Tibial artery (tissue), 4 donors: Measurements from ENCODE around the gene HLA-F.
A peak's percentile ranks its signal among the peaks of the same experiment; 100 is the strongest.

Source experiments
- DNase-seq, 2 donors: peaks; one replicate each; pipeline ENCODE4 v3.0.0-alpha.2; 2019
- H3K27ac ChIP-seq, 2 donors: fragments of 200-600 bp; sonication (generic) in 1 of 2; 1 replicate in 1 of 2; 2 replicates in 1 of 2; pipeline ENCODE4 v1.5.1; 2018 to 2019; ENCODE audit warnings: mild to moderate bottlenecking in 1 of 2
- H3K27me3 ChIP-seq, 2 donors: fragments of 200-600 bp; sonication (generic) in 1 of 2; one replicate each; pipeline versions ENCODE4 v1.5.1 to v1.6.0; 2016 to 2019
- H3K36me3 ChIP-seq, 3 donors: fragments of 200-600 bp; sonication (generic) in 2 of 3; one replicate each; pipeline ENCODE4 v1.5.1; 2016 to 2019; ENCODE audit warnings: mild to moderate bottlenecking in 2 of 3
- H3K4me1 ChIP-seq, 4 donors: fragments of 200-600 bp; sonication (generic) in 2 of 4; 1 replicate in 3 of 4; 2 replicates in 1 of 4; pipeline ENCODE4 v1.5.1; 2016 to 2019
- H3K4me3 ChIP-seq, 2 donors: fragments of 200-600 bp; sonication (generic) in 1 of 2; 1 replicate in 1 of 2; 2 replicates in 1 of 2; pipeline ENCODE4 v1.5.1; 2018 to 2019; ENCODE audit warnings: mild to moderate bottlenecking in 2 of 2
- H3K9me3 ChIP-seq, 3 donors: fragments of 200-600 bp; sonication (generic) in 1 of 3; one replicate each; pipeline ENCODE4 v1.5.1; 2016 to 2019
- intact Hi-C: fragments of 100-400 bp; cut with DNase I; formaldehyde crosslinking; loops from one replicate; pipeline ENCODE4 v1.15.0; 2023; ENCODE audit warnings: low total_unique reads
- TF ChIP-seq, protein P1 (sequence below), 2 experiments: fragments of 200-600 bp in 1 of 2; fragments of 450-650 bp in 1 of 2; IDR thresholded peaks; one replicate each; pipeline ENCODE4 v1.5.1; 2017 to 2019; ENCODE audit warnings: antibody characterized with exemption in 2 of 2, mild to moderate bottlenecking in 1 of 2, moderate library complexity in 1 of 2

HLA-F gene

DNA sequence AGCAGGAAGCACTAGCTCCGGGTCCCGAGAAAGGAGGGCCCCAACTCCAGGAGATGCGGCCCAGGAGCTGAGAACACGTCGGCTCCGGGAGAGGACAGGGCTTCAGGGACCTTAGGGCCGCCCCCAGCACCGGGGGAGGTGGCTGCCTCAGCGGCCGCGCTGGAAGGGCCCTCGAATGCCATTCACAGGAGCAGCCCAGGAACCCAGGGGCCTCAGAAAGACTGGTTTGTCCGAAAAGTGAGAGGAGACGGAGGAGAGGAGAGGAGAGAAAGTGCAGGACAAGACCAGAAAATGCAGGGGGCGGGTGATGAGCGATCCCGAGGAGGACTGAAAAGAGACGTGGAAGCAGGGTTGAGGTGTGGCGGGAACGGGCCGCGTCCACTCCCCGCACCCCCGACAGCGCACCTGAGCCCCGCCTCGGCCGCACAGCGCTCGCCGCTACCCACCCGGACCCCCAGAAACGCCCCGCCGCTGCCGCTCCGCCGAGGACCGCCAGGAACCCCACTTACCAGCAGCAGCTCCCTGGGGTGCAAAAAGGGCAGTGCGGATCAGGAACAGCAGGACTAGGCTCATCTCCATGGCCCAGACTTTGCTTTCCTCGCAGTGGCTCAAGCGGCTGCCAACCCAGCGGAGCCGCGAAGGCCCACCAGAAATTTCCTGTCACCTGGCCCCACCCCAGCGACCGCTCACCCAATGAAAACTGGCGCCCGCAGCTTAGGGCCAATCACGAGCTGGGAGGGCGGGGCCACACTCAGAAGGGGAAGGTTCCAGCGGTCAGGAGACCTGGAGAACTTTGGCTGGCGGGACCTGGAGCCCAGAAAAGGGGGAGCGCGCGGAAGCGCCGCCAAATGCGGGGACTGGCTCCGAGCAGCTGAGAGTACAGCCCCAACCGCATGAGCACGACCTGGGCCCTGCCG is 25.4 kb downstream of the HLA-F start:
- peak overlapping the region; percentile 74 to 82 for H3K27ac ChIP-seq
- peaks cover 0 to 15% (median 7%) of the 10 kb centered on the region in 3 donors for H3K36me3 ChIP-seq
- peak; percentile 96 to 99 for DNase-seq
- intact Hi-C loops: no loop called here
- H3K27me3 ChIP-seq: no peaks in the 10 kb centered on the region
- peaks cover 0 to 37% (median 26%) of the 10 kb centered on the region in 4 donors for H3K4me1 ChIP-seq
- no peaks in the 10 kb centered on the region for H3K9me3 ChIP-seq
- TF ChIP-seq, protein P1, sequence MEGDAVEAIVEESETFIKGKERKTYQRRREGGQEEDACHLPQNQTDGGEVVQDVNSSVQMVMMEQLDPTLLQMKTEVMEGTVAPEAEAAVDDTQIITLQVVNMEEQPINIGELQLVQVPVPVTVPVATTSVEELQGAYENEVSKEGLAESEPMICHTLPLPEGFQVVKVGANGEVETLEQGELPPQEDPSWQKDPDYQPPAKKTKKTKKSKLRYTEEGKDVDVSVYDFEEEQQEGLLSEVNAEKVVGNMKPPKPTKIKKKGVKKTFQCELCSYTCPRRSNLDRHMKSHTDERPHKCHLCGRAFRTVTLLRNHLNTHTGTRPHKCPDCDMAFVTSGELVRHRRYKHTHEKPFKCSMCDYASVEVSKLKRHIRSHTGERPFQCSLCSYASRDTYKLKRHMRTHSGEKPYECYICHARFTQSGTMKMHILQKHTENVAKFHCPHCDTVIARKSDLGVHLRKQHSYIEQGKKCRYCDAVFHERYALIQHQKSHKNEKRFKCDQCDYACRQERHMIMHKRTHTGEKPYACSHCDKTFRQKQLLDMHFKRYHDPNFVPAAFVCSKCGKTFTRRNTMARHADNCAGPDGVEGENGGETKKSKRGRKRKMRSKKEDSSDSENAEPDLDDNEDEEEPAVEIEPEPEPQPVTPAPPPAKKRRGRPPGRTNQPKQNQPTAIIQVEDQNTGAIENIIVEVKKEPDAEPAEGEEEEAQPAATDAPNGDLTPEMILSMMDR (IDR thresholded peaks at IDR 0.05): no peak
- peak overlapping the region; percentile 74 for H3K4me3 ChIP-seq

GRCh38 chr6:29749308-29749662 is 26.1 kb downstream of the HLA-F start:
- no peaks in the 10 kb centered on the region for H3K27me3 ChIP-seq
- no peak for DNase-seq
- H3K4me3 ChIP-seq: peak overlapping the region; percentile 74
- H3K9me3 ChIP-seq: no peaks in the 10 kb centered on the region
- H3K27ac ChIP-seq: peak overlapping the region; percentile 74 to 82
- H3K4me1 ChIP-seq: peaks cover 0 to 38% (median 26%) of the 10 kb centered on the region in 4 donors
- peaks cover 0 to 9% (median 5%) of the 10 kb centered on the region in 3 donors for H3K36me3 ChIP-seq
- intact Hi-C loops: no loop called here
- TF ChIP-seq, protein P1 (IDR thresholded peaks at IDR 0.05): no peak

DNA sequence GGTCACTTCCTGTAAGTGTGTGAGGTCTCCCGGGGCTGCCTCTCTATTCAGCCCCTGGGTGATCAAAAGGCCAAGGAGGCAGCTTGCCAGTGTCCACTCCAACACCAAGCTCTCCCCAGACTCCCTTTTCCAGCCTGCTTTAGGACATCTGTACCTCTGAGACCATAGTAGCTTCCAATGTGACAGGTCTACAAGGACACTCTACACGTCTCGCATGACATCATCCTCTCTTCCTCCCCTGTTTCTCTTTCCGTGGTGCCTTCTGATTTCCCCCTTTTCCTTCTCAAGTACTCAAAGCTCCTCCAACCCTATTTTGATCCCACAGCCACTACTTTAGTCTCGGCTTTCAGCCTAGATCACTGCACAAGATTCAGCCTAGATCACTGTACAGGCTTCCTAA is 26.4 kb downstream of the HLA-F start:
- Histone ChIP-seq H3K27ac (peak overlapping the region; percentile 74 to 82), H3K27me3 (no peaks in the 10 kb centered on the region), H3K9me3 (no peaks in the 10 kb centered on the region), H3K4me1 (peaks cover 0 to 38% (median 26%) of the 10 kb centered on the region in 4 donors), H3K36me3 (peaks cover 0 to 6% (median under 1%) of the 10 kb centered on the region in 3 donors), H3K4me3 (peak overlapping the region; percentile 74)
- no peak for DNase-seq
- intact Hi-C loops: loop anchor here (10.0 kb wide), 1 partner anchor 45 kb away; no protein-coding TSS in a partner anchor
- TF ChIP-seq, protein P1 (IDR thresholded peaks at IDR 0.05): no peak

- no peak for DNase-seq
- Histone ChIP-seq H3K27me3 (no peaks in the 10 kb centered on the region), H3K4me3 (no peak overlapping the region), H3K36me3 (no peaks in the 10 kb centered on the region), H3K4me1 (peaks cover 0 to 38% (median 26%) of the 10 kb centered on the region in 4 donors), H3K27ac (no peak overlapping the region), H3K9me3 (no peaks in the 10 kb centered on the region)
- intact Hi-C loops: loop anchor here (10.0 kb wide), 1 partner anchor 46 kb away; no protein-coding TSS in a partner anchor
- TF ChIP-seq, protein P1 (IDR thresholded peaks at IDR 0.05): no peak
Observed at GRCh38 chr6:29750709-29751108, 27.5 kb downstream of the HLA-F start.

- Histone ChIP-seq H3K36me3 (no peaks in the 10 kb centered on the region), H3K4me1 (peaks cover 0 to 38% (median 26%) of the 10 kb centered on the region in 4 donors), H3K27ac (peak overlapping the region; percentile 91 to 92), H3K4me3 (peak overlapping the region in 1 of 2 donors; percentile 69), H3K9me3 (no peaks in the 10 kb centered on the region), H3K27me3 (no peaks in the 10 kb centered on the region)
- no peak for DNase-seq
- TF ChIP-seq, protein P1 (IDR thresholded peaks at IDR 0.05): no peak
- intact Hi-C loops: loop anchor here (10.0 kb wide), 1 partner anchor 47 kb away; no protein-coding TSS in a partner anchor
Observed at GRCh38 chr6:29751480-29751879, 28.2 kb downstream of the HLA-F start.
